ENCODE results near the gene FCN1.

Gene FCN1

GRCh38 chr9:134963546-134963945, 45.8 kb upstream of the FCN1 start:
- Histone ChIP-seq H3K36me3 (ENCODE audit: low read length) (no peaks in the 10 kb centered on the region), H3K4me3 (ENCODE audit: insufficient read depth, low read length, poor library complexity, severe bottlenecking) (no peak overlapping the region), H3K9me2 (replicated peaks; ENCODE audit: insufficient read depth, low read length) (no peaks in the 10 kb centered on the region), H3K4me2 (ENCODE audit: low read depth, low read length, poor library complexity, severe bottlenecking) (no peak overlapping the region), H3F3A (ENCODE audit: insufficient read depth) (no peaks in the 10 kb centered on the region), H3K27ac (ENCODE audit: low read depth, low read length) (no peak overlapping the region), H4K20me1 (ENCODE audit: low read depth, low read length) (no peaks in the 10 kb centered on the region), H3K9me3 (ENCODE audit: insufficient read depth, low read length) (no peaks in the 10 kb centered on the region), H2AFZ (ENCODE audit: low read depth, low read length, severe bottlenecking) (no peak overlapping the region), H3K27me3 (ENCODE audit: low read length) (no peaks in the 10 kb centered on the region), H3K9ac (ENCODE audit: low read length) (no peak overlapping the region), H3K79me2 (ENCODE audit: insufficient read depth, low read length) (no peaks in the 10 kb centered on the region)
- no peak for TF ChIP-seq EZH2phosphoT487 (conservative IDR thresholded peaks at IDR 0.05; ENCODE audit: low read length)
- TF ChIP-seq CTCF (IDR thresholded peaks at IDR 0.05; ENCODE audit: insufficient read depth, low read length, poor library complexity, severe bottlenecking) = no peak

- Histone ChIP-seq H3K9me2 (replicated peaks; ENCODE audit: insufficient read depth, low read length) (no peaks in the 10 kb centered on the region), H3K27ac (ENCODE audit: low read depth, low read length) (no peak overlapping the region), H3K9ac (ENCODE audit: low read length) (no peak overlapping the region), H4K20me1 (ENCODE audit: low read depth, low read length) (no peaks in the 10 kb centered on the region), H3K79me2 (ENCODE audit: insufficient read depth, low read length) (no peaks in the 10 kb centered on the region), H2AFZ (ENCODE audit: low read depth, low read length, severe bottlenecking) (no peak overlapping the region), H3K36me3 (ENCODE audit: low read length) (no peaks in the 10 kb centered on the region), H3K9me3 (ENCODE audit: insufficient read depth, low read length) (no peaks in the 10 kb centered on the region), H3F3A (ENCODE audit: insufficient read depth) (no peaks in the 10 kb centered on the region), H3K4me2 (ENCODE audit: low read depth, low read length, poor library complexity, severe bottlenecking) (no peak overlapping the region), H3K4me3 (ENCODE audit: insufficient read depth, low read length, poor library complexity, severe bottlenecking) (no peak overlapping the region), H3K27me3 (ENCODE audit: low read length) (no peaks in the 10 kb centered on the region)
- TF ChIP-seq EZH2phosphoT487 (conservative IDR thresholded peaks at IDR 0.05; ENCODE audit: low read length) (no peak), CTCF (IDR thresholded peaks at IDR 0.05; ENCODE audit: insufficient read depth, low read length, poor library complexity, severe bottlenecking) (no peak)
These were observed 45.3 kb upstream of the FCN1 start for GRCh38 chr9:134962973-134963364.

- H3K27ac ChIP-seq (ENCODE audit: low read depth, low read length) = no peak overlapping the region
- H3K9me3 ChIP-seq (ENCODE audit: insufficient read depth, low read length) = no peaks in the 10 kb centered on the region
- no peaks in the 10 kb centered on the region for H4K20me1 ChIP-seq (ENCODE audit: low read depth, low read length)
- H3K36me3 ChIP-seq (ENCODE audit: low read length) = no peaks in the 10 kb centered on the region
- no peak overlapping the region for H2AFZ ChIP-seq (ENCODE audit: low read depth, low read length, severe bottlenecking)
- H3K4me2 ChIP-seq (ENCODE audit: low read depth, low read length, poor library complexity, severe bottlenecking) = no peak overlapping the region
- H3K9ac ChIP-seq (ENCODE audit: low read length) = no peak overlapping the region
- H3F3A ChIP-seq (ENCODE audit: insufficient read depth) = no peaks in the 10 kb centered on the region
- H3K4me3 ChIP-seq (ENCODE audit: insufficient read depth, low read length, poor library complexity, severe bottlenecking) = no peak overlapping the region
- TF ChIP-seq CTCF (IDR thresholded peaks at IDR 0.05; ENCODE audit: insufficient read depth, low read length, poor library complexity, severe bottlenecking) (no peak), EZH2phosphoT487 (conservative IDR thresholded peaks at IDR 0.05; ENCODE audit: low read length) (no peak)
- no peaks in the 10 kb centered on the region for H3K79me2 ChIP-seq (ENCODE audit: insufficient read depth, low read length)
- H3K9me2 ChIP-seq (replicated peaks; ENCODE audit: insufficient read depth, low read length) = no peaks in the 10 kb centered on the region
- H3K27me3 ChIP-seq (ENCODE audit: low read length) = no peaks in the 10 kb centered on the region
These were observed 44.6 kb upstream of the FCN1 start for GRCh38 chr9:134962065-134962972.

Data from SU-DHL-6 (cell line).